Right lobe of liver (tissue), 4 donors: ENCODE data around the gene SH2B2.

Experiments
- POLR2A ChIP-seq: fragments of 450-650 bp; IDR thresholded peaks from one replicate; pipeline ENCODE4 v1.6.1; 2017; ENCODE audit warnings: antibody characterized with exemption, mild to moderate bottlenecking
- TF ChIP-seq, protein P1 (sequence below), 4 donors: fragments of 200-600 bp in 3 of 4; fragments of 450-650 bp in 1 of 4; IDR thresholded peaks; one replicate each; pipeline versions ENCODE4 v1.5.1 to v1.8.0; 2016 to 2022; ENCODE audit warnings: antibody characterized with exemption in 4 of 4, mild to moderate bottlenecking in 2 of 4
- donor health status: DM: no; HTN: no; CAD: no.
- donor health status: DM: no; HTN: no; CAD: no.
- donor health status: DM: no; HTN: yes; CAD: no.

DNA sequence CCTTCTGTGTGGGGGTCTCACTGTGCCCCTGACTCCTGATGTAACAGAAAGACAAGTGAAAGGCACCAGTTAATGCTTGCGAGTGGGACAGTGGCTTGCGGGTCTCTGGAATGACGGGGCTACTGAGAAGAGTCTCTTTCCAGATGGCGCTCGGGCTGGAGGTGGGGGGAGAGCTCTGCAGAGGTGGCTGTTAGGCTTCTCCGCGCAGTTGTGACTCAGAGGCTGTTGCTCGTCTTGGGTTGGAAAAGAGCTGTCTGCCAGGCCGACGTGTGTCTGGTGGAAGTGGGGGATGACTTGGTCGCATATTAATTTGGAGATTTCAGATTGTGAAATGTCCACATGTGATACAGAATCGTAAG lies 27.9 kb upstream of the SH2B2 start:
- no peak for TF ChIP-seq POLR2A
- TF ChIP-seq, protein P1, sequence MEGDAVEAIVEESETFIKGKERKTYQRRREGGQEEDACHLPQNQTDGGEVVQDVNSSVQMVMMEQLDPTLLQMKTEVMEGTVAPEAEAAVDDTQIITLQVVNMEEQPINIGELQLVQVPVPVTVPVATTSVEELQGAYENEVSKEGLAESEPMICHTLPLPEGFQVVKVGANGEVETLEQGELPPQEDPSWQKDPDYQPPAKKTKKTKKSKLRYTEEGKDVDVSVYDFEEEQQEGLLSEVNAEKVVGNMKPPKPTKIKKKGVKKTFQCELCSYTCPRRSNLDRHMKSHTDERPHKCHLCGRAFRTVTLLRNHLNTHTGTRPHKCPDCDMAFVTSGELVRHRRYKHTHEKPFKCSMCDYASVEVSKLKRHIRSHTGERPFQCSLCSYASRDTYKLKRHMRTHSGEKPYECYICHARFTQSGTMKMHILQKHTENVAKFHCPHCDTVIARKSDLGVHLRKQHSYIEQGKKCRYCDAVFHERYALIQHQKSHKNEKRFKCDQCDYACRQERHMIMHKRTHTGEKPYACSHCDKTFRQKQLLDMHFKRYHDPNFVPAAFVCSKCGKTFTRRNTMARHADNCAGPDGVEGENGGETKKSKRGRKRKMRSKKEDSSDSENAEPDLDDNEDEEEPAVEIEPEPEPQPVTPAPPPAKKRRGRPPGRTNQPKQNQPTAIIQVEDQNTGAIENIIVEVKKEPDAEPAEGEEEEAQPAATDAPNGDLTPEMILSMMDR (IDR thresholded peaks at IDR 0.05), result no peak
